GM18519 (cell line): ENCODE results near the gene ANAPC1.
"Not testable (repeated sequence)": the region's sequence is repeated elsewhere in the genome, so short reads cannot be mapped to it uniquely, and the experiment has no call there.

Experiments
- ATAC-seq: cut with Tn5 transposase; IDR thresholded peaks from one replicate; pipeline ENCODE4 v1.9.1; 2021; ENCODE audit warnings: mild to moderate bottlenecking, moderate library complexity; ENCODE audit not compliant: unreplicated experiment, low FRiP score

ANAPC1 gene

DNA sequence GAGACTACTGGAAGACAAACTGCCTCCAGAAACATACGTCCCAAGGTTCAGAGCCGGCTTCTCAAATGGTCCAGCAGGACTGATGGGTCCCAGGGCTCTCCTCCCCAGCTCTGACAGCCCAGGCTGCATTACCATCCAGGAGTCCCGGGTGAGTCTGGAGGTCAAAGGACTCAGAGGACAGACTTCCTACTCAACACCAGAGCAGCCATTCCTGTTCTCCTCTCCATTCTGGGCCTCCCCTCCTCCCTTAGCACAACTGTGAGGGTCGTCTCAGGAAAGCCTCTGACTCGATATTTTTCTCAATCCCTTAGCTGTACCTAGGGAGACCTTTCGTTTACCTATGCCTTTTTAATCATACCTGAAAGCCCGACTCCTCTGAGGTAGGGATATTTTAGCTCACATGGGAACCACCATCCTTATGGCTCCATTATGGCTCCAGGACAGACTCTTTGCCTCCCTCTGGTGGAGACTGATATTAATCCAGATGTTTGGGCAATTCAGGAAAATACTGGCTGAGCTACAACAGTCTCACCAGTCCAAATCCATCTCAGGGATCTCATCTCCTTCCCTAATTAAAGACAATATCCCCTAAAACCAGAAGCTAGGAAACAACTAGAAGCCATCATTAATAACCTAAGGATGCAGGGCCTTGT, 70.9 kb downstream of the ANAPC1 start:
- not testable (repeated sequence) for ATAC-seq

DNA sequence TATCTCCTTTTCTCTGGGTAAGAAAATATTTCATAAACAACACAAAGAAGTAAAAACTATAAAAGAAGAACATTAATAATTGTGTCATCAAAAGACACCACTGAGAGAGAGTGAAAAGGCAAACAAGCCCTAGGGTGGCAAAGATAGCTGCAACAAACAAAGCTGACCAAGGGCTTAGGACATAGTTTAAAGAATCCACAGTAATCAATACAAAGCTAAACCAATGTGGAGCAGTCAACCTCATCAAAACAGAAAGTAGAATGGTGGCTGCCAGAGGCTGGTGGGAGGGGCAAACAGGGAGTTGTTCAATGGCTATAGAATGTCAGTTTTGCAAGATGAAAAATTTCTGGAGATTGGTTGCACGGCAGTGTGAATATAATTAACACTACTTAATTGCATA, 93.4 kb downstream of the ANAPC1 start:
- ATAC-seq, result not testable (repeated sequence)

DNA sequence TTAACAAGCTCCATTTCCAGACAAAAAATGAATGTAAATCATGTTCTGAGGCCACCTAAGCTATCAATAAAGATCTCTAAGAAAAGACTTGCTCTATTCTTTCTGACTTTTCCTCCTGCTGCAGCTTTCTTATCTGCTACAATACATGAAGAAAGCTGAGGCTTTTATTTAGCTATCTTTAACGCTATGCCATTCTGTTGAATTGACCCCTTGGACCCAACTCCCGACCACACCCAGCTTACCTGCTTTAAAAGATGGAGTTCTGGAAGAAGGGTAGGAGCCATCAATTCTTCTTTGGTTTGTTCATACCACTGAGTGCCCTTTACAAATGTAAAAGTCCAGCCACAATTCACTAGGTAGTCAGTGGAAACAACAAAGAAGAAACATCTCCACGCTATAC, 99.9 kb downstream of the ANAPC1 start:
- not testable (repeated sequence) for ATAC-seq

DNA sequence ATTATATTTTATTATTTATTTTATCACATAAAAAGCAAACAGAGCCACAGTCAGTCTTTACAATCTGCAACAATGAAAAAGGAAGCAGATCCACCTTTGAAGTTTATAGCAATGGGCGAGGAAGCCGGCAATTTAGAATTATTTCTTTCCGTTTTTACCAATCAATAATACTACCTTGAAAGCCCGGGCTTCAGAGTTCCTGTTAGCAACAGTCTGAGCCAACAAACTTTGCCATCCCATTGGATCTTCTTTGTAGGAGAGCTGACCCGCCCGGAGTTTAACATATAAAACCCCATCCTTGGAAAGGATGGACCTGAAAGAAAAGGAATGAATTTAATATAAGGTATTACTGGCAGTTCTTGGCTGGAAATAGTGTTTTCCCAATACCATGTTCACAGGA, 101.8 kb downstream of the ANAPC1 start:
- ATAC-seq, result not testable (repeated sequence)

DNA sequence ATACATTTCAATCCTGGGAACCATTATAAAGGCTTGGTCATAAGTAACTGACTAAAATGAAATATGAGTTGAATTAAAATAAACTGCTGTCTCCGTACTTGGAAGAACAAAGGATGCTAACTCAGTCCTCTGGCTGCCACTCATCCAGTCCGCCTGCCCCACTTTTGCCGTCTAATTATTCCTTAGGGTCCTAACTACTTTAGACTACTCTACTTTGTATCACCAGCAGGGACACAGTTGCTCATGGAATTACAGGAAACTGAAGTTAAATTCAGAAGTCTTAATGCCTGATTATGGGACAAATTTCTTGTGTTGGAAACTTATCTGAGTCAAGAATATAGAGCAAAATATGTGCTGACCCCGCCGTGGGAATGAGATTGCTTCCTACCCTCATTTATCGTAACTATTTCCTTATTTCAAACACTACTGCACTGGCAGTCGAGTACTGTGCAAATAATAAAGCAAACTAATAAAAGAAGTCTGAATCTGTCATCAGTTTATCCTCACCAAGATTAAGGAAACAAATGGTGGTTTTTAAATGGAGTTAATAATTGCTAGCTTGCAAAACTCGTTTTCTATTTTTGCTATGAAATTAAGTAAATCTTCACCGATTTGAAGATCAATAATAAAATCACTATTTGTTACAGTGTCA, 102.4 kb downstream of the ANAPC1 start:
- ATAC-seq, result not testable (repeated sequence)

DNA sequence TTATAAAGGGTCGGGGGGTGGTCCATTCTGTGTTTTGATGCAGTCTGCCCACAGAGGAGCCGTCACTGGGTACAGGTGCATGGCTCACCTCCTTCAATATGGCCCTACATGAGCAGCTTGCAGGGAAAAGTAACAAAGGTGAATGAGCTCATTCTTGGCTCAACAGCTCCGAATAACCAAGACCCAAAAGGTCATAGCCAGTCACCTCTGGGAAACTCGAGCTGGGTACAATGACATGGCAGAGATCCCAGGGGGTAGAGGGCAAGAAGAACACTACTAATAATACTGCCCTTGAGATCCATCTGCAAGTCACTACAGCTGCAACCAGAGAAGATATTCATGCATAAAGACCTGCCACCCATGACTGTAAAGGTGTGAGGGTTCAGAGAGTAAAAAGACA, 106.8 kb downstream of the ANAPC1 start:
- not testable (repeated sequence) for ATAC-seq

DNA sequence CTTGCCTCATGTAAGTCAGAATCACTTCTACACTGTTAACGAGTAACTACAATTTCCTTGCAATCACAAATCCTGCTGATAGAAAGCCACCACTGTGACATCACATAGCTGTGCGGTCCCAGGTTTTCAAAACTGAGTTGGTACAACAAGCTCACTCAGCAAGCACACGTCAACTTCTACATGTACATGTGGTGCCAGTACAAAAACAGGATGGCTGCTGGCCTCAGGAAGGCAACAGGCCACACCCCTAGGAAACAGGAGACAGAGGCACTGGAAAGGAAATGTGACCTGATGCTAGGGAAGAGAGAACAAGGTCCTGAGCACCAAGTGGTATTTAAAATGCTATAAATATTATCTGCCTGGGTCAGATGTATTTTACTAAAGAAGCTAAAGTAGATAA, 107.7 kb downstream of the ANAPC1 start:
- ATAC-seq, result not testable (repeated sequence)

DNA sequence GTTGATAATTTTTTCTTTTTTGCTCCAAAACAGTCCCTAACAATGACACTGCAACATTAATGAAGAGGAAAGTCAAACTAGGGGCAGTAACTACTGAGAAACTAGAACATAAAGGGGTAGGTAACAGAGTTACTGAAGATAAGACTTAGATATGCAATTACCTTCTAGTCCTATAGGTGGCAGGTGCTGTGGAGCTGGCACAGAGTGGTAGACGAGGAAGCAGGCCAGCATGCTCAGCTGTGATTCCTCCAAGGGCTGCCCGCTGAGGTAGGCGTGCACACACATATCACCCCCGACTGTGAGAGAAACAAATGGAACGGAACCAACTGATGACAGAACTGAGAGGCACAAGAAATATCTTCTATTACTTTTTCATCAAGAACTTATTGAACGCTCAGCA, 111.8 kb downstream of the ANAPC1 start:
- peak; percentile 73 for ATAC-seq

DNA sequence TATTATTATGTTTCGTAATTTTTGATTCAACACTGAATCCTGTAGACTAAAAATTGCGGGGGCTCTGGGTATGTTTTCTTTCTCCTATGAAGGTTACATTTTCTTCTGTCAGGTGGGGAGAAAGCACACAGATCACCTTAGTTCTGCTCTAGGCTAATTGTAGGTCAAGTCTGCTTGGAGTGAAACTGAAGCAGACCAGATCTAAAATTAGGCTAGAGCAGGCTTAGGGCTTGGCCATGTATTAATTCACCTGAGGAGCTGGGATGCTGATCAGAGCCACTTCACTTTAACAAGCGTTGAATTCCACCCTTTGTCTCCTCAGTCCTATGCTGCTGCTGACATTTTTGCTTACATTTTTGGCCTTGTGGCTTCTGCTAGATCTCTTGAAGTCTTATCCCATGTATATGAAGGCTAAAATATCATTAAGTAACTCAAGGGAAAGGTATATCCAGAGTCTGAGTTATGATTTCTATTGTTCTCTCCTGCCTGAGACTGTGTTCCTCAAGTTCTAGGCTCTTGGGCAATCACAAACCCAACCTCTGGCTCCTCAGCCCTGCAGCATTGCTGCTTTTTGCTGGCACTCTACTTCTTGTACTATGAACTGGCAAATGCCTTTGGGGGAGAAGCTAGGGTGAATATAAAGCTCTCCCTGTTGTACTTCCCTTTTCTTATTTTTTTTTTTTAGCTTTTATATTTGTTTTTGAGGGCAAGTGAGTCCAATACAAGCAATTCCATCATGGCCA, 112.9 kb downstream of the ANAPC1 start:
- not testable (repeated sequence) for ATAC-seq

DNA sequence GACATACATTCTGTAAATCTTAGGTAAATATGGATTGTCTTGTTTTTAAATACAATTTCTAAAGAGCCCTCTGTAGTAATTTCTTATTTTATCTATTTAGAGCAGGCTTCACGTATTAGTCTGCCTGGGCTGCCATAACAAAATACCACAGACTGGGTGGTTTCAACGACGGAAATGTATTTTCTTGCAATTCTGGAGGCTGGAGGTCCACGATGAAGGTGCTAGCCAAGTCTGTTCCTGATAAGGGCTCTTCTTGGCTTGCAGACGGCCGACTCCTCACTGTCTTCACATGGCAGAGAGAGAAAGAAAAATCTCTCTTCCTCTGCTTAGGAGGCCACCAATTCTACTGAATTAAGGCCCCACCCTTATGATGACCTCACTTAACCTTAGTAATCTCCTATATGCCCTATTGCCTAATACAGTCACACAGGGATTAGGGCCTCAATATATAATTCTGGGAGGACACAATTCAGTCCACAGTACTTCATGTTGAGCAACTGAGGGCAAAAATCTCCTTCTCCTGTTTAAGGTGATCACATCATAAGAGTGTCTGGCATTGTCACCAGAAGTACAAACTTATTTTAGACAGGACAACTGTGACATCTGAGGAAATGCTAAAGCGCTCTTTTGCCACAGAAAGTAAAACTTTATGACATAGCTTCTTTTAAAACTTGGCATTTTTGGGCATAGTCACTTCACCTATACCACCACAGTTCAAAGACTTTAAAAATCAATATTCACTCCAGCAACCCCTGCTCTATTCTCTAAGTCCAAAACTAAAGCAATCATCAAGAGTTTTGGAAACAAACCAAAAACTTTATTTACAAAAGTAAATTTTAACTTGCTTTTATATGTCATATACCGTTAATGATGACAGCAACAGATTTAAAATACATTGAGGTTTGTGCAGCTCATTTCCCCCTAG, 115.5 kb downstream of the ANAPC1 start:
- not testable (repeated sequence) for ATAC-seq

DNA sequence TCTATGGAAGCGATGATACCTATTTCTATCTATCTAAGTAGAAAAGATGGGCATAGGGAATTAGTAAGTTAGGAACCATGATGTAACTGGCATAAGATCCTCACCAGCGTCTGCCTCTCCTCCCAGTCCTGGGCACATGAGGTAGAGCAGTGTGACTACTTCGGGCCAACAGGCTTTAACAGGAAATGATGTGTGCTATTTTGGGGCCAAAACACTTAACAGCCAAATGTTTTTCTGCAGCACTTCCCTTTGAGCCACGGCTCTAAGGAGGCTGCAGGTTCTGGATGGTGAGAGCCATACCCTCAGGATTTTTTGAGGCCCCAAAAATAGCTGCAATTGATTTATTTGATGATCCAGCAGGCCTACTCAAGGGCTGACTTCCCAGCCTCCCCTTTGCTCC, 116.9 kb downstream of the ANAPC1 start:
- ATAC-seq, result not testable (repeated sequence)

DNA sequence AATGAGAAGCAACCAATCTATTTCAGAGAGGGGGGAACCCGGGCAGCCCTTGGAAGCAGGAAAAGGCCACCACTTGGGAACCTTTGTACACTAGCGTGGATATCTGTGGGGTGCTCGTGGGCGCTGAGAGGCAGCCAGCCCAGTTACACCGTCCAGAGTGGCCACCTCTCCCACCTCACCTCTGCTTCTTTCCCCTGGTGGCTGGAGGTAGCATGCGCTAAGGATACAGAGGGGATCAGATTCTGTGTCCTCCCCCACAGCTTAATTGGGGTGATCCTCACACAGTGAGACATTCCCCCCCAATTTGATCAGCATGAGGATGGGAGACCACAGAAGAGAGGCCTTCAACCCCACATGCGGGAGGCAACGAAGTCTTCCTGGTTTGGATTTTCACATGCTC, 117.7 kb downstream of the ANAPC1 start:
- ATAC-seq, result not testable (repeated sequence)

DNA sequence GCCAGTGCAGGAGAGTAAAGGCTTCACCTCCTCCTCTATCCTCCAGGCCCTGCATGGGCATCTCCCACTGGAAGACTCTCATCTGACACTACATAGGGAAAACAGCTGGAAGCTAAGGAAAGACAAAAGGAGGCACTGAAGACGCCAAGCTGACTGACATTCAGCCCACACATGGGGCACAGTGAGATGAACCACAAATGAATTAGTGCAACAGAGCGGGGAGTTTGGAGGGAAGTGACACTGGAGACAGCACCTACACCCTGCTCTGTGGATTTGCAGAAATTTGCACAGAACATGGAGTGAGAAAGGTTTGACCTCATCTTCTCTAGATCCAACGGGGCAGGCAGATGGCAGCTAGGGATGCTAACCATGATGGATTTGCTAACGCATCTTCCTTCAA, 119.8 kb downstream of the ANAPC1 start:
- ATAC-seq, result not testable (repeated sequence)

DNA sequence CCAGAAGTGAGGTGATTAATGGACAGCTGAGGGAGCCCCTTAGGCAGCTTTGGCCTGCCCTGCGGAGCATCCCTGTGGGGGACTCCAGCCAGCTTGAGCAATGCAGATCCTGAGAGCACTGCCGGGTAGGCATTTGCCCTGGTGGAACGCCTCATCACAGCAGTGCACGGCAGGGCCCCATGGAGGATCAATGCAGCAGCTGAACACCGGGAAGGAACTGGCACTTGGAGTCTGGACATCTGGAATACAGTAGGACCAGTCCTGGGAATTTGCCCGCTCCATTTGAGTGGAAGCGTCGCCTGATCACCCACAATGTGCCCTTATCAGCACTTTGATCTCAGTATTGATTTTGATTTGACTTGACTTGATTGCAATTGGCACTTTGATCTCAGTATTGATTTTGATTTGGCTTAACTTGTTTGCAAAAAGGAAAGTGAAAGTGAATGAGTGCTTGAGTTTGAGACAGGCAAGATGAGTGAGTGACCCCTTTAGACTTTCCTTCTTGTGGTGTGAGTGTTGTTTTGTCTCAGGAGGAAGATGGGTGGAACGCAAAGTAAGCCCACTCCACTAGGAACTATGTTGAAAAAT, 123.2 kb downstream of the ANAPC1 start:
- ATAC-seq, result not testable (repeated sequence)

DNA sequence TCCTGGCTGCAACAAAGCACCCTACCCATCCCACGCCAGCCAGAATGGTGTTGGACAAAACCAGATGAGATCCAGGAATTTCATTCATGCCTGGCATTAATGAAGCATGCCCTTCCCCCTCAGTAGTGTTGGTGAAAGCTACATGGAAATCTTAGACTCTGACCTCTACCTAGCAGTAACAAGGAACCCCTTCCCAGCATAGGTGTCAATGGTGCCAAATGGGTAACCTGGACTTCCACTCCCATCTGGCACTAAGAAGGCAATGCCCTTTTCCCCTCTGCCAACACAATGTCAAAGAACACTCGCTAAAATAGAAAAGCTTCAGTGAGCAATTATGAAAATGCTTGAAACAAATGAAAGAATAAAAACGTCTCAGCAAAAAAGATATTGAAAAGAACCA, 131.5 kb downstream of the ANAPC1 start:
- ATAC-seq, result not testable (repeated sequence)

DNA sequence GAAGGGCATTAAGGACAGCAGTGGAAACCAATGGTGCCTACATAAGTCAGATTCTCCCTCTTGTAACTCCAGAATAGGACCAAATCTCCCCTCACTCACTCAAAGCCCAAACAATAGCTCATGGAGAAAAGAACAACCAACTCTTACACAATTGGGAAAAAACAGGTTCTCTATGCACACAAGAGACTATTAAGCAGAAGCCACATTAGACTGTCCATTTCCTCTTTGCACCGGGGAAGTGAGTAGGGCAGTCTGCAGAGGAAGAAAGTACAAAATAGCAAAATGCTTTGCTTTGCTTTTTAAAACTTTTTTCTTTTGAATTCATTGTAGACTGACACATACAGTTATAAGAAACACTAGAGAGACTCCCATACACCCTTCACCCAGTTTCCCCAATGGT, 133.4 kb downstream of the ANAPC1 start:
- not testable (repeated sequence) for ATAC-seq

DNA sequence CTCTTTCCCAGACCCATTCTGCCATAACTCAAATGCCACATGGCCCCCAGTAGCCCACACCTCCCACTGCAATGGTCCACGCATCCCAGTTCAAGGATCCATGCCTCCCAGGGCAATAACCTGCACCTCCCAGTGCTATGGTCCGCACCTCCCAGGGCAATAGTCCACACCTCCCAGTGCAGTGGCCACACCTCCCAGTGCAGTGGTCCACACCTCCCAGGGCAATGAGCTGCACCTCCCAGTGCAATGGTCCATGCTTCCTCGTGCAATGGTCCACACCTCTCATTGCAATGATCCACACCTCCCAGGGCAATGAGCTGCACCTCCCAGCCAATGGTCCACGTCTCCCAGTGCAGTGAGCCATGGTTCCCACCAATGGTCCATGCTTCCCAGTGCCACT, 135.6 kb downstream of the ANAPC1 start:
- ATAC-seq, result not testable (repeated sequence)

DNA sequence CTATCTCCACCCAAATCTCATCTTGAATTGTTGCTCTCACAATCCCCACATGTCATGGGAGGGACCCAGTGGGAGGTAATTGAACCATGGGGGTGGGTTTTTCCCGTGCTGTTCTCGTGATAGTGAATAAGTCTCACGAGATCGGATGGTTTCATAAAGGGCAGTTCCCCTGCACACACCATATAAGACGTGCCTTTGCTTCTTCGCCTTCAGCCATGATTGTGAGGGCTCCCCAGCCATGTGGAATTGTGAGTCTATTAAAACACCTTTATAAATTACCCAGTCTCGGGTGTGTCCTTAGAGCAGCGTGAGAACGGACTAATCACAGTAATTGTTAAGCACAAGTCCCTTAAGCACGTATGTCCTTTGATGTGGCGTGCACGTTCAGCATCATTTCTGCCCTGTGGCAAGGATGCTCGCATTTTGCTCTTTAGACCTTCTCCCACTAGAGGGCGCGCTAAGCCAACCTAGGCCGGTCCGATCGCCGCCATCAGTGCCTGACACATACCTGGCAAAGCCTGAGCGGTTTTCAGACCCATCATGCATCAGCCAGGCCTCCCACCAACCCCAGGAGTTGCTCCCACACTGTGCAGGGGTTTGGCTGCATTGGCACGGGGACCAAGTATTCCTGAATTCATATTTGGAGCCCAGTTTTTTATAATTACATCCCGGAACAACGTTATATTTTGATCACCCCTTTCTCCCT, 136.4 kb downstream of the ANAPC1 start:
- not testable (repeated sequence) for ATAC-seq

DNA sequence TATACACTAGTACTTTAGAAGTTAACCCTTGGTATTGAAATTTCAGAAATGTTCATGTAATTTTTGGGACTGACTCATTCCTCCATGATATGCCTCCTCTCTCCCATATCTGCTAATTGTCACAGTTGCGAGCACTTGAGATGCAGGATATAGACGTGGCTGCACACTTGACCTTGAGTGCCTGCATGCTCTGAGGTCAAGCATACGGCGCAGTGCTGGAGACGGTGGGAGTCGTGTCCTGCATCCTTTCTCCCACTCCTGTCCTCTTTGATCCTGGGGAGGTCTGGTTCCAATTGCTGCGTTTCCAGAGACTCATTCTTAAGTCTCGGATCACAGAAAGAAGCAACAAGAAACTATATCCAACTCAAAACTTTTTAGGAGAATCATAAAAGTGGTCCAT, 139.2 kb downstream of the ANAPC1 start:
- not testable (repeated sequence) for ATAC-seq
